ENCODE data around the gene HLA-DQA2. TPM values are rescaled to one million over a fixed set of nuclear protein-coding genes. Genes with fewer than 3 reads are reported as not detected.
A peak's percentile ranks its signal among the peaks of the same experiment; 100 is the strongest.
"Not testable (repeated sequence)": the region's sequence is repeated elsewhere in the genome, so short reads cannot be mapped to it uniquely, and the experiment has no call there.

The HLA-DQA2 gene
- total RNA-seq: not detected in 2 replicates

DNA sequence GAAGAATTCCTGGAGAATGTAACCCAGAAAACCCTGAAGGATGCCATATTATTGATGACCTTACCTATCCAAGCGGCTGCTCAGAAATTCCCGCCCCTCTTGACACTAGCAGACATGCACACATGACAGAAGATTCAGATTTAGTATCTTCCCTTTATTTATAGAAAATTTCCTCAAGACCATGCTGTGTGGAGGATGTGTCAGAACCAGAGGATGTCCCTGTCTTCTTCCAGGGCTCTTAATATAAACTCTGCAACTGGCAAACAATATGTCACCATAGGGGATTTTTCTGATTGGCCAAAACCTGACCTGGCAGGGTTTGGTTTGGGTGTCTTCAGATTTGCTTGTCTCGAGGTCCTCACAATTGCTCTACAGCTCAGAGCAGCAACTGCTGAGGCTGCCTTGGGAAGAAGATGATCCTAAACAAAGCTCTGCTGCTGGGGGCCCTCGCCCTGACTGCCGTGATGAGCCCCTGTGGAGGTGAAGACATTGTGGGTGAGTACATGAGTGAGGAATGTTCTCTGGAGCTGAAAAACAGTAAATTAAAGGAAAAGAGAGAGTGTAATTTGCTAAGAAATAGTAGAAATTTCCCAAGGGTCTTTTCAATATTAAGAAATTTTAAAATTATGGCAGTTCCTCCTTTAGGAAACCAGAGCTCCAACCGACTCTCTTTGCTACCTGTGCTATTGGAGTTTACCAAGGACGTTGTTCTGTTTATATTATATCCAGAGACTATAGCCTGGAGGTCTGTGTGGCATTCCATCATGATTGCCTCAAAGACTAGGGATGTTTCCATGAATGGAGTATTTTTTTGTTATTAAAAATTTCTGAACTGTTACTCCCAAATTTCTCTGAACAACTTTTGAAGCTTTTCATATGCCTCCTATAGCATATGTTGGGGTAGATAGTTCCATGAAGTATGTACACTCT, at the start of gene HLA-DQA2:
Gene HLA-DQA2, plus strand, starts transcription at position 361 of the 930 bp plus-strand sequence. Its CDS starts 53 bp downstream, at position 414.
- TF ChIP-seq, protein P1, sequence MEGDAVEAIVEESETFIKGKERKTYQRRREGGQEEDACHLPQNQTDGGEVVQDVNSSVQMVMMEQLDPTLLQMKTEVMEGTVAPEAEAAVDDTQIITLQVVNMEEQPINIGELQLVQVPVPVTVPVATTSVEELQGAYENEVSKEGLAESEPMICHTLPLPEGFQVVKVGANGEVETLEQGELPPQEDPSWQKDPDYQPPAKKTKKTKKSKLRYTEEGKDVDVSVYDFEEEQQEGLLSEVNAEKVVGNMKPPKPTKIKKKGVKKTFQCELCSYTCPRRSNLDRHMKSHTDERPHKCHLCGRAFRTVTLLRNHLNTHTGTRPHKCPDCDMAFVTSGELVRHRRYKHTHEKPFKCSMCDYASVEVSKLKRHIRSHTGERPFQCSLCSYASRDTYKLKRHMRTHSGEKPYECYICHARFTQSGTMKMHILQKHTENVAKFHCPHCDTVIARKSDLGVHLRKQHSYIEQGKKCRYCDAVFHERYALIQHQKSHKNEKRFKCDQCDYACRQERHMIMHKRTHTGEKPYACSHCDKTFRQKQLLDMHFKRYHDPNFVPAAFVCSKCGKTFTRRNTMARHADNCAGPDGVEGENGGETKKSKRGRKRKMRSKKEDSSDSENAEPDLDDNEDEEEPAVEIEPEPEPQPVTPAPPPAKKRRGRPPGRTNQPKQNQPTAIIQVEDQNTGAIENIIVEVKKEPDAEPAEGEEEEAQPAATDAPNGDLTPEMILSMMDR (IDR thresholded peaks at IDR 0.05; ENCODE audit: insufficient read depth, low read length, severe bottlenecking): no peak
- DNase-seq (ENCODE audit: low read depth): no peak
- no peak for FAIRE-seq
- Histone ChIP-seq H3K36me3 (ENCODE audit: control insufficient read depth, insufficient read depth, low read length) (no peaks in the 10 kb centered on the region), H3K27me3 (ENCODE audit: control insufficient read depth, insufficient read depth, low read length) (no peaks in the 10 kb centered on the region), H3K4me3 (ENCODE audit: low read depth, low read length) (no peak within 1 kb of the TSS)

DNA sequence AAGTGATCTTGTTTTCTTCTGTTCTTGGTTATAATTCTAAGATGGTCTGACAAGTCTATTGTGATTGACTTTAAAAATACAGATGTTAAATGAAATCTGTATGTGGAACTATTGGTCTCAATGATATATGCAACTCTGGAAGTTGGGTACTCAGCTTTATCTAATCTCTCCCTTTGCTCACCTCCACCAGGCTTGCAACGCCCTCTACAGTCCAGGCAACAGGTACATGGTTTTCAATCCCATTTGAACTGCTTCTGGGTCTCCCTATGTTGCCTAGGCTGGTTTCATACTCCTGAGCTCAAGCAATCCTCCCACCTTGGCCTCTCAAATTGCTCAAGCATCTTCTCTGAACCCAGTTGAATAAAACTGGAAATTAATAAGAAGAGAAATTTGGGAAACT, 49.2 kb upstream of the HLA-DQA2 start:
- FAIRE-seq: no peak
- Histone ChIP-seq H3K36me3 (ENCODE audit: control insufficient read depth, insufficient read depth, low read length) (no peaks in the 10 kb centered on the region), H3K4me3 (ENCODE audit: low read depth, low read length) (no peak overlapping the region), H3K27me3 (ENCODE audit: control insufficient read depth, insufficient read depth, low read length) (peaks cover 1% of the 10 kb centered on the region)
- TF ChIP-seq, protein P1 (IDR thresholded peaks at IDR 0.05; ENCODE audit: insufficient read depth, low read length, severe bottlenecking): peak; percentile 65
- DNase-seq (ENCODE audit: low read depth): peak; percentile 54

DNA sequence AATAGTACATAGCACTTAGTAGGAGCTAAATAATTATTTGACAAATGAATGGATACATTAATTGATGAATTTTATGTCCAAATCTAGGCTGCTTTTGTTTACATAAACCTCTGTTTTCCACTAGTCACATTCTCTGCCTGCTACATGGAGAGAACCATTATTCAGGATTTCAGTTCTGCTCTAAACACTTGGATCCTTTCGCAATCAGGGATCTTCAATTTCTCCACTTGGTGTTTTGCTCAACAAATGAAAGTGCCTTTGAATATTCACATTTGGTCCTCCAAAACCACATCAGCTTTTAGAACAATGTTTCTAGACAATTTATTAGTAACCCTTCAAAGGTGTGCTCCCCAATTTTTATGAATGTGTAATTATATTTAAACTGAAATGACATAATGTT, 44.2 kb upstream of the HLA-DQA2 start:
- FAIRE-seq: no peak
- no peaks in the 10 kb centered on the region for H3K36me3 ChIP-seq (ENCODE audit: control insufficient read depth, insufficient read depth, low read length)
- no peak overlapping the region for H3K4me3 ChIP-seq (ENCODE audit: low read depth, low read length)
- TF ChIP-seq, protein P1 (IDR thresholded peaks at IDR 0.05; ENCODE audit: insufficient read depth, low read length, severe bottlenecking): no peak
- DNase-seq (ENCODE audit: low read depth): no peak
- H3K27me3 ChIP-seq (ENCODE audit: control insufficient read depth, insufficient read depth, low read length): no peaks in the 10 kb centered on the region

- Histone ChIP-seq H3K4me3 (ENCODE audit: low read depth, low read length) (no peak overlapping the region), H3K36me3 (ENCODE audit: control insufficient read depth, insufficient read depth, low read length) (no peaks in the 10 kb centered on the region), H3K27me3 (ENCODE audit: control insufficient read depth, insufficient read depth, low read length) (no peaks in the 10 kb centered on the region)
- FAIRE-seq (no peak), DNase-seq (ENCODE audit: low read depth) (peak; percentile 52)
- TF ChIP-seq, protein P1 (IDR thresholded peaks at IDR 0.05; ENCODE audit: insufficient read depth, low read length, severe bottlenecking): peak; percentile 74
Measured at GRCh38 chr6:32700391-32701040, 40.7 kb upstream of the HLA-DQA2 start.

DNA sequence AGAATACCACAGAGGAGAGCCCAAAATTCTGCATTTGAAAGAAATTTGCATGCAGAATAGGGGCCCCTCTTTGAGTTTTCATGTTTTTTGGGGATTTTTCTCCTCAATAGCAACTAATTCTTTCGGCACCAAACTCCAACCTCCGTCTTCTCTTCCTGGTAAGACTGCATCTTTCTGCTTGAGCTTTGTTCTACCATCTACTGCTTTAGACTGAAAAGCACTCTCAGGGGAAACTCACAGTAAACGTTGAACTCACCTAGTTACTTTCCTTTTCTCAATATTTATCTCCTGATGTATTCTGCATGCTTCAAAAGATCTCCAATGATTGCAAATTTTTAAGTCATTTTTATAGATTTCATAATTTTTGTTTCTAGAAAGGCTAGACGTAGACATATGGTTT, 37.8 kb upstream of the HLA-DQA2 start:
- Histone ChIP-seq H3K27me3 (ENCODE audit: control insufficient read depth, insufficient read depth, low read length) (no peaks in the 10 kb centered on the region), H3K36me3 (ENCODE audit: control insufficient read depth, insufficient read depth, low read length) (no peaks in the 10 kb centered on the region), H3K4me3 (ENCODE audit: low read depth, low read length) (no peak overlapping the region)
- DNase-seq (ENCODE audit: low read depth) (no peak), FAIRE-seq (no peak)
- TF ChIP-seq, protein P1 (IDR thresholded peaks at IDR 0.05; ENCODE audit: insufficient read depth, low read length, severe bottlenecking): no peak

DNA sequence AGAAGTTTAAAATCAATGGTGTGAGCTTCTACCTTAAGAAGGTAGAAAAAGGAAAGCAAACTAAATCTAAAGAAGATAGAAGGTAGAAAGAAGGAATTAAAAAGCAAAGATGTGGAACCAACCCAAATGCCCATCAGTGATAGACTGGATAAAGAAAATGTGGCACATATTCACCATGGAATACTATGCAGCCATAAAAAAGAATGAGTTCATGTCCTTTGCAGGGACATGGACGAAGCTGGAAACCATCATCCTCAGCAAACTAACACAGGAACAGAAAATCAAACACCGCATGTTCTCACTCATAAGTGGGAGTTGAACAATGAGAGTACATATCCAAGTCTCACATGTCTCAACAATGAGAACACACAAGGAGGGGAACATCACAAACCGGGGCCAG, 36.0 kb upstream of the HLA-DQA2 start:
- not testable (repeated sequence) for H3K4me3 ChIP-seq (ENCODE audit: low read depth, low read length); H3K36me3 ChIP-seq (ENCODE audit: control insufficient read depth, insufficient read depth, low read length); FAIRE-seq; DNase-seq (ENCODE audit: low read depth); H3K27me3 ChIP-seq (ENCODE audit: control insufficient read depth, insufficient read depth, low read length)
